Effector memory CD8-positive, alpha-beta T cell (primary cell): ENCODE measurements around the gene DLG2.
"Not testable (repeated sequence)": the region's sequence is repeated elsewhere in the genome, so short reads cannot be mapped to it uniquely, and the experiment has no call there.

Source experiments
- ATAC-seq: fragments of 150-1000 bp; cut with Tn5 transposase; replicated peaks from 2 replicates; pipeline ENCODE4 v1.10.0; 2021; ENCODE audit warnings: mild to moderate bottlenecking, moderate library complexity
- DNase-seq, 3 experiments: peaks; one replicate each; pipeline ENCODE4 v3.0.0; 2021
- H3K27ac Mint-ChIP-seq, 2 donors: one replicate each; pipeline ENCODE4 v1.8.0; 2022; ENCODE audit warnings: mild to moderate bottlenecking in 2 of 2, mixed read lengths in 2 of 2, moderate library complexity in 2 of 2
- H3K27me3 Mint-ChIP-seq, 2 donors: one replicate each; pipeline ENCODE4 v1.8.0; 2022; ENCODE audit warnings: mixed read lengths in 2 of 2
- H3K36me3 Mint-ChIP-seq: one replicate; pipeline ENCODE4 v1.8.0; 2022; ENCODE audit warnings: mild to moderate bottlenecking, moderate library complexity, mixed read lengths; ENCODE audit not compliant: insufficient read depth
- H3K4me1 Mint-ChIP-seq, 2 donors: one replicate each; pipeline ENCODE4 v1.8.0; 2022; ENCODE audit warnings: low read depth in 2 of 2, mixed read lengths in 2 of 2
- H3K4me3 Mint-ChIP-seq, 2 donors: one replicate each; pipeline ENCODE4 v1.8.0; 2022; ENCODE audit warnings: mild to moderate bottlenecking in 2 of 2, mixed read lengths in 2 of 2, moderate library complexity in 2 of 2
- H3K9me3 Mint-ChIP-seq, 2 donors: one replicate each; pipeline ENCODE4 v1.8.0; 2022; ENCODE audit warnings: mixed read lengths in 2 of 2

Gene DLG2

DNA sequence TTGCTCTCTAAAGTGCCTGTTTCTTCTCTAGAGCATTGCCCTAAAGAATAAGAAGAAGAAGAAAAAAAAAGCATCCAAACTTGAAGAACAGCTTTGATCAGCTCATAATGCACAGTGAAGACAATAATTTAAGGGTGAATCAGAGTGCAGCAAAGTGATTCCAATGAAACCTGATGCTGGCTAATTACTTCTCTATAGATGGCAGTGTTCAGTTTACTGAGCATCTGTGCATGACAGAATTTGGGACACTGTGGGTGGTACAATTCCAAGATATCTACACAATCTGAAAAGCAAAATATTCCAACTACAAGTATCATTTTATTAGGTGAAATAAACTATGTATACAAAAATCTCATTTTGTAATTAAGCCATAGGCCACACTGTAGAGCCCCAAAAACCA is 1890.5 kb downstream of the DLG2 start:
- DNase-seq, result no peak
- ATAC-seq, result no peak
- Mint-ChIP-seq H3K4me3 (no peak overlapping the region), H3K4me1 (no peaks in the 10 kb centered on the region), H3K36me3 (no peaks in the 10 kb centered on the region), H3K27me3 (no peaks in the 10 kb centered on the region), H3K27ac (no peak overlapping the region), H3K9me3 (no peaks in the 10 kb centered on the region)

DNA sequence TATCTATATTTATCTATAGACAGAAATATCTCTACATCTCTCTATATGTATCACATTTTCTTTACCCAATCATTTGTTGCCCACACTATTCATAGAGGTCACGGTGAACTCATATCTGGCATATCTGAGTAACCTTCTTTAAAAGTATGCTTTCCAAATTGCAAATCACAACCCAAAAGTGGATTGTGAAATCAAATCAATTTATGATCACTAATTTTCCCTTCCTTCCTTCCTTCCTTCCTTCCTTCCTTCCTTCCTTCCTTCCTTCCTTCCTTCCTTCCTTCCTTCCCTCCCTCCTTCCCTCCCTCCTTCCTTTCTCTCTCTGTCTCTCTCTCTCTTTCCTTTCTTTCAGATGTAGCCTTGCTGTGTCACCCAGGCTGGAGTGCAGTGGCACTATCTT is 1893.0 kb downstream of the DLG2 start:
- Mint-ChIP-seq H3K4me3 (no peak overlapping the region), H3K27ac (no peak overlapping the region), H3K4me1 (no peaks in the 10 kb centered on the region), H3K27me3 (no peaks in the 10 kb centered on the region), H3K9me3 (no peaks in the 10 kb centered on the region), H3K36me3 (no peaks in the 10 kb centered on the region)
- ATAC-seq, result no peak
- no peak for DNase-seq

GRCh38 chr11:83731288-83731687 is 1895.9 kb downstream of the DLG2 start:
- H3K27ac Mint-ChIP-seq, ATAC-seq, H3K27me3 Mint-ChIP-seq, H3K4me1 Mint-ChIP-seq, H3K9me3 Mint-ChIP-seq, H3K36me3 Mint-ChIP-seq, H3K4me3 Mint-ChIP-seq, DNase-seq: not testable (repeated sequence)

DNA sequence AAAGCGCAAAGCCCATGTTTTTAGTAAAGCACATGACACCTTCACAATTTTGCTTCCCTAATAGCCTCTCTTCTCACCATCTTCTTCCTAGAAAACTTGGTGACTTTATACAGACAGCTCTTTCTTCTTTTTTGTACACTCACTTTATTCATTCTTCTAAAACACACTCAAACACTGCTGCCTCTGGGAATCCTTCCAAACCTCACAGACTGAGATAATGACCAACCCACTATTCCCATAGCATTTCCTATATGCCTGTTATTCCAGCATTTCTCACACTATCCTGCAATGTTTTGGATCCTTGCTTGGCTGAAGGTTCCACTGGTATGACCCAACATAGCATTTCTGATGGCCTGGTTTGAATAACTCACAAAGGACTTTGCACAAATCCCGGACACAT is 1898.9 kb downstream of the DLG2 start:
- Mint-ChIP-seq H3K36me3 (no peaks in the 10 kb centered on the region), H3K9me3 (no peaks in the 10 kb centered on the region), H3K4me1 (peaks cover 0 to 11% of the 10 kb centered on the region in 2 donors), H3K27me3 (no peaks in the 10 kb centered on the region), H3K27ac (no peak overlapping the region), H3K4me3 (no peak overlapping the region)
- no peak for ATAC-seq
- DNase-seq, result no peak

GRCh38 chr11:83727251-83727650 is 1899.9 kb downstream of the DLG2 start:
- Mint-ChIP-seq H3K4me3 (no peak overlapping the region), H3K36me3 (no peaks in the 10 kb centered on the region), H3K4me1 (peaks cover 0 to 11% of the 10 kb centered on the region in 2 donors), H3K9me3 (no peaks in the 10 kb centered on the region), H3K27ac (no peak overlapping the region), H3K27me3 (no peaks in the 10 kb centered on the region)
- DNase-seq (no peak), ATAC-seq (no peak)

DNA sequence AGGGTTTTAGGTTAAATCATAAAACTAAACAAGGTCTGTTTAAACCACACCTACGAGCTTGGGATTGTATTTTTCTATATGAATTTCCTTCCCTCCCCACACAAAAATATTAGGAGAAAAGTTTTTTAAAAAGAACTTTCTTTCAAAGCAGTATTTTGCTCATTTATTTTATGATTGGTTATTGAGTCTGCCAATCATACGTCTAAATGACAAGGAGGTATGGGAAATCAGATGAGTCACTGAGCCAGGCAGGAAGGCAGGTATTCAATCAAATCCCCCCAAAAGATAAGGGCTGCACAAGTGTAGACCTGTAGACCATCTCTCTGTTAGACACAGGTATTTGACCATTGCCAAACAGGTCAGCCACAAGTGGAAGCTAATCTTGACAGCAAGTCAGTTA is 1900.8 kb downstream of the DLG2 start:
- Mint-ChIP-seq H3K27ac (no peak overlapping the region), H3K9me3 (no peaks in the 10 kb centered on the region), H3K27me3 (no peaks in the 10 kb centered on the region), H3K4me3 (no peak overlapping the region), H3K4me1 (peaks cover 0 to 11% of the 10 kb centered on the region in 2 donors), H3K36me3 (no peaks in the 10 kb centered on the region)
- DNase-seq (no peak), ATAC-seq (no peak)

DNA sequence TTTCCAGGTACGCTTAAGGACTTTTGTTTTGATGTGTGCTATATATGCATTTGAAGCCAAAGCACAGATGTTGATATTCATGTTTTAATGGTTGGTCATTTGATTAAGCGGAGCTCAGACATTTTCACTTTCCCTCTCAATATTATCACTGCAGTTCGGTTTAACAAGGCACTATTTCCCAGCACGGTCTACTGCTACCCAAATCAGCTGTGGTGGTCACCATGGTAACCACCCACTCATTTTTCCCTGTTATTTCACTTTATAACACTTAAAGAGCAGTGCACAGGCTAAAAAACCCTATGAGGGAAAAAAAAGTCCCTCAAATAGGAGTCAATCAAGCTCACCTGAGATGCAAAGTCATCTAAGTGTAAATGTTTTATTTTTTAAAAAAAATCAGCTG is 1901.4 kb downstream of the DLG2 start:
- Mint-ChIP-seq H3K4me3 (no peak overlapping the region), H3K27ac (no peak overlapping the region), H3K9me3 (no peaks in the 10 kb centered on the region), H3K4me1 (peaks cover 0 to 11% of the 10 kb centered on the region in 2 donors), H3K27me3 (peaks cover 0 to 4% of the 10 kb centered on the region in 2 donors), H3K36me3 (no peaks in the 10 kb centered on the region)
- DNase-seq (no peak), ATAC-seq (no peak)

DNA sequence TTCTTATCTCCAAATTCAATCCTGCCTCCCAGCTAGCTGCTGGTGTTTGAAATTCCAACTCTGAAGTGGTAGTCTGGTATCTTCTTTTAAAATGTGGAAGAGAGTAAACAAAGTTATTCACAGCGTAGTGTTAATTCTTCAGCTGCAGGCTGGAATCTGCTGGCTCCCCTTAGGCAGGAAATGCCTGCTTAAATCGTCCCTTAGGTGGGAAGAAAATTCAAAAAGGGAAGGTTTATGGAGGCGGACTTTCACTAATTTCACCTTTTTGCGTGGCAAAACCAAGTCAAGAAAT is 1901.9 kb downstream of the DLG2 start:
- Mint-ChIP-seq H3K36me3 (no peaks in the 10 kb centered on the region), H3K4me3 (no peak overlapping the region), H3K27me3 (peaks cover 0 to 6% of the 10 kb centered on the region in 2 donors), H3K4me1 (peaks cover 0 to 11% of the 10 kb centered on the region in 2 donors), H3K27ac (no peak overlapping the region), H3K9me3 (no peaks in the 10 kb centered on the region)
- DNase-seq (no peak), ATAC-seq (no peak)

GRCh38 chr11:83723999-83724398 is 1903.1 kb downstream of the DLG2 start:
- DNase-seq (no peak), ATAC-seq (no peak)
- Mint-ChIP-seq H3K36me3 (no peaks in the 10 kb centered on the region), H3K9me3 (no peaks in the 10 kb centered on the region), H3K4me1 (peaks cover 0 to 11% of the 10 kb centered on the region in 2 donors), H3K27me3 (peaks cover 0 to 6% of the 10 kb centered on the region in 2 donors), H3K4me3 (peak overlapping the region; percentile 48 to 53), H3K27ac (no peak overlapping the region)

DNA sequence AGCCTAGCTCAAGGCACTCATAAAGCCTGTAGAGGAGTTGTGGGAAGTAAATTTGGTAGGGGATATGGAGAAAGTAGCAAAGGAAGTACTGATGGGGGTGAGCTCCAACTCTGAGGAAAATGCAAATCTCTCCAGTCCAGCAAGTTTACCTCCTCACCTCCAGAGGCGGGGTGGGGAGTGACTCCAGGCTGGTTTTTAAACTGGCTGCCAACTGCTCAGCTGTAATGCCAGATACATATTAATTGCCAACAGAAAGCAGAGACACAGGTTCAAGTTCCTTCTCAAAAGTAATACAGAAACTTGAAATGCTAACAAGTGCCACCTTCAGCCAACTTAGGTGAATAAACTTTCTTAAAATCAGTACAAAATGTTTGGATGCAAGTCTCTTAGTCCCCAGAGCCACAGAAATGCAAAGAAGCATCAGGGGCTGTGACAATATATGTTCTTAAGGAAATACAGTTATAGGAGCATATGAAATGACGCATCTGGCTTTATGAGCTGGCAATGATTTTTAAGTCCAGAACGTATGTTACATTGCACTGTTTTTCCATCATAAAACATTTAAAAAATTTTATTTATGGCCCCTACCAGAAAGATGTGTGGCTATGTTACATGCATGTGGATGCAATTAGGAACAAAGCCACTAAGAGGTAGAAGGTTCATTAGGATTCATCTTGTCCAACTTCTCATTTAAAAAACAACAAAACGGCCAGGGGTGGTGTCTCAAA is 1904.6 kb downstream of the DLG2 start:
- Mint-ChIP-seq H3K4me3 (no peak overlapping the region), H3K4me1 (peaks cover 0 to 11% of the 10 kb centered on the region in 2 donors)
- no peak for DNase-seq

GRCh38 chr11:83721263-83721662 is 1905.9 kb downstream of the DLG2 start:
- H3K4me3 Mint-ChIP-seq, result no peak overlapping the region
- H3K27me3 Mint-ChIP-seq, result peaks cover 0 to 6% of the 10 kb centered on the region in 2 donors
- peaks cover 0 to 11% of the 10 kb centered on the region in 2 donors for H3K4me1 Mint-ChIP-seq
- no peaks in the 10 kb centered on the region for H3K9me3 Mint-ChIP-seq
- H3K36me3 Mint-ChIP-seq, result no peaks in the 10 kb centered on the region
- no peak overlapping the region for H3K27ac Mint-ChIP-seq
- DNase-seq (no peak), ATAC-seq (no peak)

More for the DNA sequence above, 1904.6 kb downstream of the DLG2 start:
- Mint-ChIP-seq H3K27ac (no peak overlapping the region), H3K36me3 (no peaks in the 10 kb centered on the region), H3K9me3 (no peaks in the 10 kb centered on the region), H3K27me3 (peaks cover 0 to 6% of the 10 kb centered on the region in 2 donors)
- ATAC-seq, result no peak

DNA sequence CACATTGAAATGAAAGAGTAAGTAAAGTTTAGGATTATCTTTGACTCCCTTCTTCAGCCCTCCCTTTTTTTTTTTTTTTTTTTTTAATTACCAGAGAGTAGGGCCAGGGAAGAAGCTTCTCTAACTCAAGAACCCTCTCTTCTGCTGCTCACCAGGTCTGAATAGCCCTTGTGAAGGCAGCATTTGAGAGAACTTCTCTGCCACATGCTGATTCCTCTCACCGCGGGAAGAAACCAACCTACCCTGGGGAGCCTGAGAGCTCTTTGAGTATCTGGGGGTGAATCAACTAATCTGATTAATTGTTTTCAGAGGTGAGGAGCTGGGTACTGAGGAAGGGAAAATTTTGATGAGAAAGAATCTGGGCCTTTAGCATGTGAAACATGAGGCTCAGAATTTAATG is 1906.5 kb downstream of the DLG2 start:
- Mint-ChIP-seq H3K27ac (no peak overlapping the region), H3K27me3 (peaks cover 0 to 6% of the 10 kb centered on the region in 2 donors)
- no peak for DNase-seq

DNA sequence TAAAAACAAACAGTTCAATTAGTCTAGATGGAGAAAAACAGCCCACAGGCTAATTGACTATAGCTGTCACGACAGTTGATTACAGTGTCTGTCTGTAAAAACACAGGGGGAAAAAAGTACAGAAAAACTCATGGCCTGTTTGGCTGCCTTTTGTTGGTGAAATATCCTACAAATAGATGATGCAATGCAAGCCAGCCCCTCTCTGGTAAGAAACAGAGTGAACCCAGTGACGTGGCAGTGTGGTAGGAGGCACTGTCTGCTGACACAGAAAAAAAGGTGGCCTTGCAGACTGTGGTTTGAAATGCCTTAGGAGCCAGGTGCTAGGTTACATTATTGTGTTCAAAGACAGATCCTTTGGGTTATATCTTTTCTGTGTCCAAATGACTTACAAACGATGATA is 1909.6 kb downstream of the DLG2 start:
- DNase-seq (no peak), ATAC-seq (no peak)
- H3K36me3 Mint-ChIP-seq, result no peaks in the 10 kb centered on the region
- no peak overlapping the region for H3K4me3 Mint-ChIP-seq
- H3K4me1 Mint-ChIP-seq, result no peaks in the 10 kb centered on the region
- H3K27ac Mint-ChIP-seq, result no peak overlapping the region
- peaks cover 0 to 6% of the 10 kb centered on the region in 2 donors for H3K27me3 Mint-ChIP-seq
- H3K9me3 Mint-ChIP-seq, result no peaks in the 10 kb centered on the region

More for the DNA sequence above, 1906.5 kb downstream of the DLG2 start:
- Mint-ChIP-seq H3K4me3 (no peak overlapping the region), H3K9me3 (no peaks in the 10 kb centered on the region), H3K4me1 (peaks cover 0 to 11% of the 10 kb centered on the region in 2 donors), H3K36me3 (no peaks in the 10 kb centered on the region)
- ATAC-seq, result no peak

DNA sequence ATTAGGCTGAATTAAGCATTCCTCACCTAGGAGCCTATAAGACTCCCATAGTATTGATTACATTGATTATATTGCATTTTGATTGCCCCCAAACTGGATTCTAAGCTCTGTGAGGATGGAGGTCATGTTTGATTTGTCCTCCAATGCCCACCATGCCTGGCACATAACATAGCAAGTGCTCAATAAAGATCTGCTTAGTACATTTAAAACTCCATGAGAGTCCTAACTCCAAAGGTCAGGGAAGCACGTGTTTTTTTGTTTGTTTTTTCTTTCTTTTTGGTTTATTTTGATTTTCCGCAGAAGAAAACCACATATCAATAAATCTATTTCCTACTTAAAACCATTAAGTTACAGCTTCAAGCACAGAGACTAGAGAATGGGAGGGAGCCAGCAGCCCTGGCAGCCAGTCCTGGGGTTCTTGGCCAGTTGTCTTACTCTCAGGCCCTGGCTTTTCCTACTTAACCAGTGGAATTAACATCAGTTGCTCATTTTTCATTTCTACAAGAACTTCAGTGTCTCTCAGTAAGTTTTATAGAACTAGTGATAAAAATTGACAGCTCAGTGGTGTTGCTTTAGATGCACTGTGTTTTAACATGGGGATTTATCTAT is 1911.1 kb downstream of the DLG2 start:
- no peak overlapping the region for H3K27ac Mint-ChIP-seq
- no peaks in the 10 kb centered on the region for H3K36me3 Mint-ChIP-seq
- ATAC-seq (no peak), DNase-seq (no peak)
- H3K4me3 Mint-ChIP-seq, result no peak overlapping the region
- H3K4me1 Mint-ChIP-seq, result no peaks in the 10 kb centered on the region
- H3K9me3 Mint-ChIP-seq, result no peaks in the 10 kb centered on the region
- H3K27me3 Mint-ChIP-seq, result peaks cover 0 to 5% of the 10 kb centered on the region in 2 donors
